B cell (primary cell): ENCODE results near the gene CLSTN2. TPM values are rescaled to one million over a fixed set of nuclear protein-coding genes. Genes with fewer than 3 reads are reported as not detected.

Experiments
- ATAC-seq: fragments of 200-7000 bp; cut with Tn5 transposase; one replicate; pipeline ENCODE4 v1.10.0; 2021; ENCODE audit warnings: low read depth, mild to moderate bottlenecking, moderate number of reproducible peaks, moderate library complexity
- CTCF ChIA-PET: fragments of 350-600 bp; sonication (Branson Sonifier 250); formaldehyde crosslinking; loops from one replicate; lab custom pipeline; 2021; ENCODE audit warnings: antibody characterized with exemption, inconsistent platforms; lab: Charles Lee
- POLR2A ChIA-PET: fragments of 350-600 bp; sonication (Branson Sonifier 250); formaldehyde crosslinking; loops from one replicate; lab custom pipeline; 2021; ENCODE audit warnings: antibody characterized with exemption; lab: Charles Lee
- DNase-seq: peaks from one replicate; pipeline ENCODE4 v3.0.0; 2013
- H2AFZ ChIP-seq: 2 replicates; pipeline ENCODE4 v1.6.1; 2012; ENCODE audit warnings: mild to moderate bottlenecking, low read depth, low read length; ENCODE audit not compliant: insufficient read depth, poor library complexity, severe bottlenecking
- H3K27ac ChIP-seq, 2 donors: 1 replicate in 1 of 2; 2 replicates in 1 of 2; pipeline ENCODE4 v1.5.1; 2012 to 2013; ENCODE audit warnings: low read length in 2 of 2, mild to moderate bottlenecking in 2 of 2, moderate library complexity in 1 of 2
- H3K27me3 ChIP-seq, 4 experiments: fragments of 200-600 bp in 1 of 4; sonication (generic) in 1 of 4; replicated peaks in 1 of 4; 1 replicate in 2 of 4; 2 replicates in 2 of 4; pipeline versions ENCODE4 v1.6.1 to v1.7.0; 2013 to 2016; ENCODE audit warnings: low read length in 3 of 4, mild to moderate bottlenecking in 2 of 4, mixed read lengths in 1 of 4, moderate library complexity in 1 of 4; ENCODE audit not compliant: insufficient read depth in 4 of 4, control insufficient read depth in 3 of 4; ENCODE audit errors: control extremely low read depth in 1 of 4
- H3K36me3 ChIP-seq, 2 experiments: replicated peaks in 1 of 2; 1 replicate in 1 of 2; 2 replicates in 1 of 2; pipeline versions ENCODE4 v1.6.1 to v1.7.1; 2013; ENCODE audit warnings: low read length in 1 of 2; ENCODE audit not compliant: insufficient read depth in 2 of 2, control insufficient read depth in 1 of 2; ENCODE audit errors: control extremely low read depth in 1 of 2, extremely low read depth in 1 of 2
- H3K4me1 ChIP-seq, 2 donors: fragments of 200-600 bp in 1 of 2; sonication (generic) in 1 of 2; 1 replicate in 1 of 2; 2 replicates in 1 of 2; pipeline versions ENCODE4 v1.5.1 to v1.6.1; 2013 to 2017; ENCODE audit warnings: low read length in 2 of 2; ENCODE audit not compliant: control insufficient read depth in 2 of 2, insufficient read depth in 2 of 2
- H3K4me2 ChIP-seq: replicated peaks from 2 replicates; pipeline ENCODE3; 2012; ENCODE audit warnings: mild to moderate bottlenecking, low read depth, low read length; ENCODE audit not compliant: poor library complexity, severe bottlenecking
- H3K4me3 ChIP-seq, 5 experiments: fragments of 200-600 bp in 1 of 5; sonication (generic) in 1 of 5; 1 replicate in 3 of 5; 2 replicates in 2 of 5; pipeline versions ENCODE4 v1.5.1 to v1.7.0; 2011 to 2016; ENCODE audit warnings: low read length in 4 of 5, mild to moderate bottlenecking in 4 of 5, low read depth in 2 of 5, control low read depth in 1 of 5, moderate library complexity in 1 of 5; ENCODE audit not compliant: insufficient read depth in 1 of 5; ENCODE audit errors: control extremely low read depth in 1 of 5, extremely low read depth in 1 of 5
- H3K79me2 ChIP-seq: fragments of 200-600 bp; sonication (generic); one replicate; pipeline ENCODE4 v1.6.0; 2016; ENCODE audit warnings: low read length; ENCODE audit not compliant: control insufficient read depth, insufficient read depth
- H3K9ac ChIP-seq: fragments of 200-600 bp; sonication (generic); 2 replicates; pipeline ENCODE4 v1.6.1; 2017; ENCODE audit warnings: mild to moderate bottlenecking, low read length, moderate library complexity
- H3K9me3 ChIP-seq, 3 donors: one replicate each; pipeline versions ENCODE4 v1.6.1 to v1.7.1; 2013; ENCODE audit warnings: low read length in 2 of 3; ENCODE audit not compliant: control insufficient read depth in 2 of 3, insufficient read depth in 1 of 3; ENCODE audit errors: control extremely low read depth in 1 of 3
- H4K20me1 ChIP-seq: 2 replicates; pipeline ENCODE4 v1.6.0; 2012; ENCODE audit warnings: mild to moderate bottlenecking, low read length; ENCODE audit not compliant: insufficient read depth, control insufficient read depth, poor library complexity, severe bottlenecking
- H3K27ac Mint-ChIP-seq: one replicate; pipeline ENCODE4 v1.8.0; 2021; ENCODE audit warnings: mixed read lengths
- H3K27me3 Mint-ChIP-seq: one replicate; pipeline ENCODE4 v1.8.0; 2021; ENCODE audit warnings: mixed read lengths
- H3K4me1 Mint-ChIP-seq: one replicate; pipeline ENCODE4 v1.8.0; 2021; ENCODE audit warnings: mixed read lengths
- H3K4me3 Mint-ChIP-seq: one replicate; pipeline ENCODE4 v1.8.0; 2021; ENCODE audit warnings: mixed read lengths
- H3K9me3 Mint-ChIP-seq: one replicate; pipeline ENCODE4 v1.8.0; 2022; ENCODE audit warnings: mixed read lengths; ENCODE audit not compliant: insufficient read depth
- EZH2 ChIP-seq: IDR thresholded peaks from 2 replicates; pipeline ENCODE4 v1.6.1; 2012; ENCODE audit warnings: borderline replicate concordance, low read depth, mild to moderate bottlenecking, moderate library complexity, low read length; ENCODE audit not compliant: insufficient read depth, poor library complexity, severe bottlenecking
- WGBS: methylation state at CpG from one replicate; pipeline ENCODE4 v1.1.5; 2013; ENCODE audit warnings: missing lambda C conversion rate; ENCODE audit not compliant: insufficient coverage; 5-methylcytosine and 5-hydroxymethylcytosine counted together
- intact Hi-C: fragments of 100-400 bp; cut with micrococcal nuclease; formaldehyde crosslinking; loops from one replicate; pipeline ENCODE4 v1.10.0; 2022
- polyA plus RNA-seq: library from polyadenylated mRNA; depleted of rRNA; stranded (reverse); fragments of >200 nt; gene quantifications from 2 replicates; pipeline ENCODE4 v1.2.3, GENCODE V29; 2012
- total RNA-seq, 2 donors: library from RNA; stranded (reverse); fragments of 120-200 nt in 1 of 2; gene quantifications; 1 replicate in 1 of 2; 2 replicates in 1 of 2; pipeline versions ENCODE4 v1.2.3 to v1.2.4, GENCODE V29; 2013 to 2022
- TF ChIP-seq, protein P1 (sequence below): fragments of 200-600 bp; IDR thresholded peaks from one replicate; pipeline ENCODE4 v1.8.0; 2022; ENCODE audit warnings: antibody characterized with exemption, mild to moderate bottlenecking

CLSTN2 gene
- total and polyA plus RNA-seq, 2 donors (not counting 1 experiment from before 2014, with no cell fraction given) = not detected

DNA sequence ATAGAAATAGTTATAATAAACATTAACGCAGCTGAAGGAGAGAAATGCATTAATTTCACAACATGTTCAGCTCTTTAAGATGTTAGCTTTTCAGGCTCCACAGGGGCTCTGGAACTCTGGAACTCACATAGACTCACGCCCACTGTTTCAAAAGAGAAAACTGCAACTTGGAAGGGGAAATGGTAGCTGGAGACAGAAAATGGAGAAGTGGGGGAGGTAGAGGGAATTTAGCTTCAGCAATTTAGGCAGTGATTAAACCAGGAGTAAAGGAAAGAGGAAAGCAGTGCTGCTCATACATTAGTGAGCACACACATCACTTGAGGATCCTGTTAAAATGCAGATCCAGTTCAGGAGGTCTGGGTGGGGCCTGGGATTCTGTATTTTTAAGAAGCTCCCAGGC, 468.1 kb downstream of the CLSTN2 start:
- Histone ChIP-seq H3K79me2 (no peaks in the 10 kb centered on the region), H3K4me2 (no peak overlapping the region), H3K9me3 (peaks cover 0 to 2% (median 0%) of the 10 kb centered on the region in 3 donors), H2AFZ (no peak overlapping the region), H3K36me3 (no peaks in the 10 kb centered on the region), H4K20me1 (no peaks in the 10 kb centered on the region), H3K27ac (no peak overlapping the region), H3K4me3 (no peak overlapping the region), H3K27me3 (no peaks in the 10 kb centered on the region), H3K9ac (no peak overlapping the region), H3K4me1 (no peaks in the 10 kb centered on the region)
- no peak for DNase-seq
- 88% methylated on average over 1 of the region's 2 CpGs for WGBS
- Mint-ChIP-seq H3K9me3 (no peaks in the 10 kb centered on the region), H3K4me3 (no peak overlapping the region), H3K4me1 (no peaks in the 10 kb centered on the region), H3K27ac (no peak overlapping the region), H3K27me3 (peaks cover 8% of the 10 kb centered on the region)
- CTCF ChIA-PET = no interaction called here
- intact Hi-C loops = no loop called here
- no peak for ATAC-seq
- TF ChIP-seq EZH2 = no peak
- TF ChIP-seq, protein P1, sequence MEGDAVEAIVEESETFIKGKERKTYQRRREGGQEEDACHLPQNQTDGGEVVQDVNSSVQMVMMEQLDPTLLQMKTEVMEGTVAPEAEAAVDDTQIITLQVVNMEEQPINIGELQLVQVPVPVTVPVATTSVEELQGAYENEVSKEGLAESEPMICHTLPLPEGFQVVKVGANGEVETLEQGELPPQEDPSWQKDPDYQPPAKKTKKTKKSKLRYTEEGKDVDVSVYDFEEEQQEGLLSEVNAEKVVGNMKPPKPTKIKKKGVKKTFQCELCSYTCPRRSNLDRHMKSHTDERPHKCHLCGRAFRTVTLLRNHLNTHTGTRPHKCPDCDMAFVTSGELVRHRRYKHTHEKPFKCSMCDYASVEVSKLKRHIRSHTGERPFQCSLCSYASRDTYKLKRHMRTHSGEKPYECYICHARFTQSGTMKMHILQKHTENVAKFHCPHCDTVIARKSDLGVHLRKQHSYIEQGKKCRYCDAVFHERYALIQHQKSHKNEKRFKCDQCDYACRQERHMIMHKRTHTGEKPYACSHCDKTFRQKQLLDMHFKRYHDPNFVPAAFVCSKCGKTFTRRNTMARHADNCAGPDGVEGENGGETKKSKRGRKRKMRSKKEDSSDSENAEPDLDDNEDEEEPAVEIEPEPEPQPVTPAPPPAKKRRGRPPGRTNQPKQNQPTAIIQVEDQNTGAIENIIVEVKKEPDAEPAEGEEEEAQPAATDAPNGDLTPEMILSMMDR = no peak
- POLR2A ChIA-PET = no interaction called here

DNA sequence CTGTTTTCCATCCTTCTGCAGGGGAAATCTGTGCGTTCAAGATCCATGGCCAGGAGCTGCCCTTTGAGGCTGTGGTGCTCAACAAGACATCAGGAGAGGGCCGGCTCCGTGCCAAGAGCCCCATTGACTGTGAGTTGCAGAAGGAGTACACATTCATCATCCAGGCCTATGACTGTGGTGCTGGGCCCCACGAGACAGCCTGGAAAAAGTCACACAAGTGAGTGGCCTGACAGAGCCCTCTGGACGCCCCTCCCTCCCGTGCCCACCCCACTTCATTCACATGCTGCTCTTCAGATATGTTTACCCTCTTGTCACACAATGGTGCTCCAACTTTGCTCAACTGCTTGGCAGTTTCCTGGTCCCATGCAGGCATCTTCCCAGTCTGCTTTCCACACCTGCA, 468.6 kb downstream of the CLSTN2 start:
- no peak for TF ChIP-seq EZH2
- TF ChIP-seq, protein P1 = no peak
- Histone ChIP-seq H2AFZ (no peak overlapping the region), H4K20me1 (no peaks in the 10 kb centered on the region), H3K27me3 (no peaks in the 10 kb centered on the region), H3K36me3 (no peaks in the 10 kb centered on the region), H3K9ac (no peak overlapping the region), H3K27ac (no peak overlapping the region), H3K79me2 (no peaks in the 10 kb centered on the region), H3K4me1 (no peaks in the 10 kb centered on the region), H3K4me2 (no peak overlapping the region), H3K4me3 (no peak overlapping the region), H3K9me3 (peaks cover 0 to 4% (median 0%) of the 10 kb centered on the region in 3 donors)
- Mint-ChIP-seq H3K27me3 (peaks cover 8% of the 10 kb centered on the region), H3K27ac (no peak overlapping the region), H3K4me3 (no peak overlapping the region), H3K9me3 (no peaks in the 10 kb centered on the region), H3K4me1 (no peaks in the 10 kb centered on the region)
- ChIA-PET CTCF (no interaction called here), POLR2A (no interaction called here)
- ATAC-seq = no peak
- no peak for DNase-seq
- intact Hi-C loops = no loop called here
- 95% methylated on average over 6 of the region's 6 CpGs for WGBS
